ENCODE results near the gene DOCK6.
"Not testable (repeated sequence)": the region's sequence is repeated elsewhere in the genome, so short reads cannot be mapped to it uniquely, and the experiment has no call there.

DOCK6 gene

DNA sequence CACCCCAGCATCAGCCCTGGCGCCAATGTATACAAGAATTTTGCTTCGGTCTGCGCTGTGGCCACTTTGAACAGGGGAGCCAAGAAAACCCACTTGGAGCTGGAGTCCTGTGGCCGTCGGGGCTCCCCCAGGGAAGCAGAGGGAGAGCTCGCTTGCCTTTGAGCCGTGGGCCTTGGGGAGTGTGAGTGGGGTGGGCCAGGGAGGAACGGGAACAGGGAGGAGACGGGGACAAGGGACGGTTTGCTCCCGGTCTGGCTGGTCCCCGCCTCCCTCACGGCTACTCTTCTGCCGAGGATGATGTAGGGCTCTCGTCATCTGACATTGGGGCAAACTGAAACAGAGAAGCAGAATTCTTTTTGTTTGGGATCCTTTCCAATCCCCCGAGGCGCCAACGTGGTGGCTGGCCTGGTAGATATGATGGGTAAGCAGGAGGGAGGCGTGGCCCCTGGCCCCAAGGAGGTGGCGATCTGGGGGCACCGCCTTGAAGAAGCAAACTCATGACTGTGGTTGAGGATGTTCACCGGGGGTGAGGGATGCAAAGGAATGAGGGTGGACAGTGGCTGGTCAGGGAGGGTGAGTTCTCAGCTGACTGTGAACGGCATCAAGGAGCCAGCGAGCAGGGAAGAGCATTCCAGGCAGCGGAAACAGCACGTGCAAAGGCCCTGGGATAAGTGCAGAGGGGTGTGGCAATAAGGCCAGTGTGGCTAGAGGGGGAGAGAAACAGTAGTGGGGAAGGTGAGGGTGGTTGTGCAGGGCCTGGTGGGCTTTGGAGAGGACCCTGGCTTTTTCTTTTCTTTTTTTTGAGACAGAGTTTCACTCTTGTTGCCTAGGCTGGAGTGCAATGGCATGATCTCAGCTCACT, 95.8 kb downstream of the DOCK6 start:
- intact Hi-C loops (cut with micrococcal nuclease): no loop called here
- Mint-ChIP-seq H3K36me3 (ENCODE audit: low read depth) (no peaks in the 10 kb centered on the region), H3K9me3 (no peaks in the 10 kb centered on the region), H3K27ac (no peak overlapping the region), H3K27me3 (no peaks in the 10 kb centered on the region), H3K4me1 (ENCODE audit: low read depth) (no peaks in the 10 kb centered on the region), H3K4me3 (no peak overlapping the region)

DNA sequence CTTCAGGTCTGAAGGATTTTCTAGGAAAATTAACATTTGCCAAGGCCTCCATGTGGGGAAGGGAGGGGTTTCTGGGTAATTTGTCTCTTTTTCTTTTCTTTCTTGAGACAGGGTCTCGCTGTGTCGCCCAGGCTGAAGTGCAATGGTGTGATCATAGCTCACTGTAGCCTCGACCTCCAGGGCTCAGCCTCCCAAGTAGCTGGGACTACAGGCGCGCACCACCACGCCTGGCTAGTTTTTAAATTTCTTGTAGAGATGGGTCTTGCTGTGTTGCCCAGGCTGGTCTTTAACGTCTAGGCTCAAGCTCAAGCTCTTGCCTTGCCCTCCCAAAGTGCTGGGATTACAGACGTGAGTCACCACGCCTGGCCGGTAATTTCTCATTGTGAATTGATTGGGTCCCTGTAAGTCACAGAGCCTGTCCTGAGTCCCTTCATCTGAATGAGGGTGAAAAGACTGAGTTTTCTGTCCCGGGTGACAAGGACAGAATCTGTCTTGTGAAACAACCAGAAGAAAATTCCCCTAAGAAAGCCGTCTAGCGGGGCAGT, 96.8 kb downstream of the DOCK6 start:
- Mint-ChIP-seq H3K27ac (no peak overlapping the region), H3K4me1 (ENCODE audit: low read depth) (no peaks in the 10 kb centered on the region), H3K4me3 (no peak overlapping the region), H3K9me3 (no peaks in the 10 kb centered on the region), H3K27me3 (no peaks in the 10 kb centered on the region), H3K36me3 (ENCODE audit: low read depth) (no peaks in the 10 kb centered on the region)
- intact Hi-C loops (cut with micrococcal nuclease): no loop called here

DNA sequence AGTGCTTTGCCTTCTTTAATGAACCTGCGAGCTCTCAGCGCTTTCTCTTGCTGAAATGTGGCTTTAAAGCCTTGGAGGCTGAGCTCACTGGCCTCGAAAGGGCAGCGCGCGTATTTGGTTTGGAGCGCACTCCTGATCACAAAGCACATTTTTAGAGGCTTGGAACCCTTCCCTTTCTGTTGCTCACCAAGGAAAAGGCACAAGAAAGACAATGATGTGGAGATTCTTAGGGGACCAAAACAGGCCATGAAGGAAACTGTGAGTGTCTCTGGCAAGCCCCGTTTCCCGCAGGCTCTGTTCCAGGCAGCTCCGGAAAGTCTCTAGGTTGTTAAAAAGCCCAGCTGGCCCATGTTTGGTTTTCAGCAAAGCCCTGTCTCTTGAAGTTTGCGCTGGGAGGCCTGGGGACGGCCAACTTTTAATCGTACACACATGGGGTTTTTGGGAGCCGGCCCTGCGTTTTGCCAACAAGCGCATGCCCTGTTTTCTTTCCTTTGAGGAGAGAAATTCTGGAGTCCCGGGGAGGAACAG, 97.4 kb downstream of the DOCK6 start:
- no peaks in the 10 kb centered on the region for H3K4me1 Mint-ChIP-seq (ENCODE audit: low read depth)
- no peaks in the 10 kb centered on the region for H3K36me3 Mint-ChIP-seq (ENCODE audit: low read depth)
- no peaks in the 10 kb centered on the region for H3K9me3 Mint-ChIP-seq
- intact Hi-C loops (cut with micrococcal nuclease): no loop called here
- H3K27ac Mint-ChIP-seq: no peak overlapping the region
- H3K4me3 Mint-ChIP-seq: no peak overlapping the region
- no peaks in the 10 kb centered on the region for H3K27me3 Mint-ChIP-seq

DNA sequence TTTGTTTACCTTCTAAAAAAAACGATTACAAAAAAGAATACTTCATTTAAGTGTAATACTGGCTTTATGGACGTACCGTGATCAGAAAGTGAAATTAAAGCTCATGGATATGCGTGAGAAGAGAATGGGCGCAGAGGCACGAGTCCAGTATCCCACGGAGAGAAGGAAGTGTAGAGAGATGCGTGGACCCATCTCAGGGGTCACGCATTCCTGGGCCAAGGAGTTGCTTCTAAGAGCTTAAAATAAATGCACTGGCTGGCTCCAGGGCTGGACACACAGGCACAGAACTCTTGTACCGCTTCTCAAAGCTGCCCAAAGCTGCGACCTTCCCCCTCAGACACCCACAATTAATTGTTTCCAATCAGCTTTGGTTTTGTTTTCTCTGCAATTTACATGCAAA, 98.0 kb downstream of the DOCK6 start:
- H3K4me1 Mint-ChIP-seq (ENCODE audit: low read depth): peaks cover 4% of the 10 kb centered on the region
- no peak overlapping the region for H3K4me3 Mint-ChIP-seq
- no peaks in the 10 kb centered on the region for H3K27me3 Mint-ChIP-seq
- no peak overlapping the region for H3K27ac Mint-ChIP-seq
- no peaks in the 10 kb centered on the region for H3K9me3 Mint-ChIP-seq
- intact Hi-C loops (cut with micrococcal nuclease): no loop called here
- H3K36me3 Mint-ChIP-seq (ENCODE audit: low read depth): no peaks in the 10 kb centered on the region

DNA sequence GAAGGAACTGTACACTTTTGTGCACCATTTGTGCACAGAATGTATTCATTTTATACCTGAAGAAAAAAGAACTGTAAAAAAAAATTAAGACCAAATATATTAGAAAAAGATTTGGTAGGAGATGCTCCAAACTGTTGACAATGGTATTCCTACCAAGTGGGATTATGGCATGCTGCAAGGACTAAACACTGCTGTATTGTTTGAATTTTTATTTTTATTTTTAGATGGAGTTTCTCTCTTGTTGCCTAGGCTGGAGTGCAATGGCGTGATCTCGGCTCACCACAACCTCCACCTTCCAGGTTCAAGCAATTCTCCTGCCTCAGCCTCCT, 101.9 kb downstream of the DOCK6 start:
- not testable (repeated sequence) for H3K4me3 Mint-ChIP-seq; H3K9me3 Mint-ChIP-seq; H3K27ac Mint-ChIP-seq; H3K27me3 Mint-ChIP-seq; H3K36me3 Mint-ChIP-seq (ENCODE audit: low read depth)
- intact Hi-C loops (cut with micrococcal nuclease): loop anchor here (1.0 kb wide), 1 partner anchor 36 kb away; no protein-coding TSS in a partner anchor
- peaks cover 17% of the 10 kb centered on the region for H3K4me1 Mint-ChIP-seq (ENCODE audit: low read depth)

DNA sequence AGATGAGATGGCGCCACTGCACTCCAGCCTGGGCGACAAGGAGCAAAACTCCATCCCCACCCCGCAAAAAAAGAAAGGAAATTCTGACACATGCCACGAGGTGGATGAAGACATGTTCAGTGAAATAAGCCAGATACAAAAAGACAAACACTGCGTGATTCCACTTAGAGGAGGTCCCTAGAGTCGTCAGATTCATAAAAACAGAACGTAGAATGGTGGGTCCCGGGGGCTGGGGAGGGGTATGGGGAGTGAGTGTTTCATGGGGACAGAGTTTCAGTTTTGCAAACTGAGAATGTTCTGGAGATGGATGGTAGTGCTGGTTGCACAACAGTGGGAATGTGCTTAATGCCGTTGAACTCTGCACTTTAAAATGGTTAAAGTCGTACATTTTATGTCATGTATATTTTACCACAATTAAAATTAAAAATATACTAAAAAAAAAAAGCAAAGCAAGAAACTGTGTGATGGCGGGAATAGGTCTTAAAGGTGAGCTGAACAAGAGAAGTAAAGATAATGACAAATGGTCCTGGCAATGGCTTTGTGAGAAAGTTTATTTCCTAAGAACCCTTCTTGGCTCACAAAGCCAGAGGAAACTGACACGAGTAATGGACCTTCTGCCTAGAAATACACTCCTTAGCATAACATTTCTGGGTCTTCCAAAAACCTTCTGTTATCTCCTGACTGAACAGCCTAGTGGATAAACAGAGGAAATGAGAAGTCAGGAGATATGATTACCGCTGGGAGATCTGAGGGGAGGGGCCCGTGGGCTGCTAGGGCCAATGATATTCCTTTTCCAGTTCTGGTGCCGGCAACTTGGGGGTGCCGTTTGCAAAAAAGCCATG, 102.5 kb downstream of the DOCK6 start:
- Mint-ChIP-seq H3K9me3 (no peaks in the 10 kb centered on the region), H3K4me3 (no peak overlapping the region), H3K27me3 (no peaks in the 10 kb centered on the region), H3K27ac (no peak overlapping the region), H3K36me3 (ENCODE audit: low read depth) (no peaks in the 10 kb centered on the region), H3K4me1 (ENCODE audit: low read depth) (peaks cover 23% of the 10 kb centered on the region)
- intact Hi-C loops (cut with micrococcal nuclease): loop anchor here (1.0 kb wide), 1 partner anchor 36 kb away; no protein-coding TSS in a partner anchor

DNA sequence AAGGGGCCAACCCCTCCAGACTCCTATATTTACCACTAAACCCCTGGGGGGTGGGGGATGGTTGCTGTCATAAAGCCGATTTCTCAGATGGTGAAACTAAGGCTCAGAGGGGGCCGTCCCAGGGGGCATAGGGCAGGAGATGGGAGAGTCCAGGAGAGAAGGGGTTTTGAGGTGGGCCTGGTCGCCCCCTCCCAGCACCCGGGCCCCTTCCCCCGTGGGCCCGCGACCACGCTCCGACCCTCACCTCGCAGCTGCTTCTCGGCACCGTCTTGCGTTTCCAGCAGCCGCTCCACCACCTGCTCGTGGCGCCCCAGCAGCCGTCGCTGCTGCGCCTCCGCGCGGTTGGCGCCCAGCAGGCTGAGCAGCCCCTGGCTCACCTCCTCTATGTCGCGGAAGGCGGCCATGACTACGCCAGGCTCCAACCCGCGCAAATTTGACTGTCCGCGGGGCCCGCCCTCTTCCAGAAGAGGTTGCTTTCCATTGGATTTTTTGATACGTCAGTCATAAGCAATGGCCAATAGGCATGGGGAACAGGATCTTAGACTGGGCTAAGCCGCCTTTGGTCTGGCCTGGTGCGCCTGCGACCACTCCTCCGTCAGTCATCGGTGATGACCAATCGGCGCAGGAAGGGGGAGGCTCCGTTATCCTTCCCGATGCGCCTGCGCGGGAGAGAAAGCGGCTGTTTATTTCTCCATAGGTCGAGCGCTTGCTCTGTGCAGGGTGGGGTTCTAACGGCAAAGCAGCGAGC, 106.8 kb downstream of the DOCK6 start, which contains the start of gene SPC24:
Gene SPC24, minus strand, starts transcription at position 410 of the 748 bp plus-strand sequence. Its CDS starts 6 bp downstream, at position 404.
- no peaks in the 10 kb centered on the region for H3K27me3 Mint-ChIP-seq
- peak within 1 kb of the TSS; percentile 87 for H3K4me3 Mint-ChIP-seq
- H3K4me1 Mint-ChIP-seq (ENCODE audit: low read depth): peaks cover 36% of the 10 kb centered on the region
- no peaks in the 10 kb centered on the region for H3K9me3 Mint-ChIP-seq
- no peaks in the 10 kb centered on the region for H3K36me3 Mint-ChIP-seq (ENCODE audit: low read depth)
- peak within 1 kb of the TSS; percentile 76 for H3K27ac Mint-ChIP-seq
- intact Hi-C loops (cut with micrococcal nuclease): no loop called here

DNA sequence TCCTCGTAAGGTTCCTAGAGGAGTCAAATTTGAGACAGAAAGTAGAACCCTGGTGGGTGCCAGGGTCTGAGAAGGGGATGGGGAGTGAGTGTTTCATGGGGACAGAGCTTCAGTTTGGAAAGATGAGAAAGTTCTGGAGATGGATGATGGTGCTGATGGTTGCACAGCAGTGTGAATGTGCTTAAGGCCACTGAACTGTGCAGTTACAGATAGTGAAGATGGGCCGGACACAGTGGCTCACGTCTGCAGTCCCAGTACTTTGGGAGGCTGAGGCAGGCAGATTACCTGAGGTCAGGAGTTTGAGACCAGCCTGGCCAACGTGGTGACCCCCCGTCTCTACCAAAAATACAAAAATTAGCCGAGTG, 107.7 kb downstream of the DOCK6 start:
- H3K9me3 Mint-ChIP-seq: no peaks in the 10 kb centered on the region
- H3K4me1 Mint-ChIP-seq (ENCODE audit: low read depth): peaks cover 36% of the 10 kb centered on the region
- H3K27me3 Mint-ChIP-seq: no peaks in the 10 kb centered on the region
- no peaks in the 10 kb centered on the region for H3K36me3 Mint-ChIP-seq (ENCODE audit: low read depth)
- peak overlapping the region; percentile 87 for H3K4me3 Mint-ChIP-seq
- no peak overlapping the region for H3K27ac Mint-ChIP-seq
- intact Hi-C loops (cut with micrococcal nuclease): no loop called here

DNA sequence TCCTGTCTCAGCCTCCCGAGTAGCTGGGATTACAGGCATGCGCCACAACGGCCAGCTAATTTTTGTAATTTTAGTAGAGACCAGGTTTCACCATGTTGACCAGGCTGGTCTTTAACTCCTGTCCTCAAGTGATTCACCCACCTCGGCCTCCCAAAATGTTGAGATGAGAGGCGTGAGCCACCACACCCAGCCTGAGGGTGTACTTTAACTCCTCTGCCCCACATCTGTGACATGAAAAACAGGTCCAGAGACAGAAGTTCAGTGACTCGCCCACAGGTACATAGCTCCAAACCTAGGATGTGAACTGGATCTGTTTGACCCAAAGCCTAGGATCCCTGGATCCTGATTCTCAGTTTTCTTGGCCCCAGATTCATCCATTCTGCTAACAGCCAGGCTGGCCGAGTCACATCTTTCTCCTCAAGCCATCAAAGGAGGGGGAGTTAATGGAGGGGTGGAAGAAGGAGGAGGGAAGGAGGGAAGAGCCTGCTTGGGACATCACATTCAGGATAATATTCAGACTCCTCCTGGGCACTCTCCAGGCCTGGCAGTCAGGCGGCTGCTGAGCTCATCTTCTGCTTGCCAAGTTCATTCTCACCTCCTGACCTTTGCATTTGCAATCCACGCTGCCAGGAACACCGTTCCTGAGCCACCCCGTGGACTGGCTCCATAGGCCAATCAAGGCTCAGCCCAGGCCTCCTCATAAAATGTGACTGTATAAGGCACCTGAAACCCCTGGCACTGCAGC, 109.8 kb downstream of the DOCK6 start:
- Mint-ChIP-seq H3K9me3 (no peaks in the 10 kb centered on the region), H3K4me1 (ENCODE audit: low read depth) (peaks cover 21% of the 10 kb centered on the region), H3K4me3 (no peak overlapping the region), H3K27ac (peak overlapping the region; percentile 5), H3K36me3 (ENCODE audit: low read depth) (no peaks in the 10 kb centered on the region), H3K27me3 (no peaks in the 10 kb centered on the region)
- intact Hi-C loops (cut with micrococcal nuclease): no loop called here

DNA sequence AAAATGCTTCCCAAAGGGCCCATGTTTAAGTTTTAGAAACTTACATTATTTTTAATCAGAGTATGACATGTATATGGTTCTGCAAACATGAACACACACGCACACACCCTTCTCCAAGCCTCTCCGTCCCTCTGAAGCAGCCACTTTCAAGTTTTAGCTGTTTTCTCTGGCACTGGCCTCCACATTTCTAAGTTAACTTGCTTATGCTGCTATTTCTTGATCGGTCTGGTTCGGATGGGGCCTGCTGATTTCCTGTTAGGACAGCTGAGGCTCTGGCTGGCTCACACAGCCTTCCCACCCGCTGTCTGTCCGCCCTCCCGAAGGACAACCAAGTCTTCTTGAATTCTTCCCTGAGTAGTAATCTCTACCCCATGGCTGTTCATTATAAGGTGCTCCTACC, 111.1 kb downstream of the DOCK6 start:
- Mint-ChIP-seq H3K9me3 (no peaks in the 10 kb centered on the region), H3K4me3 (no peak overlapping the region), H3K36me3 (ENCODE audit: low read depth) (no peaks in the 10 kb centered on the region), H3K4me1 (ENCODE audit: low read depth) (peaks cover 21% of the 10 kb centered on the region), H3K27ac (no peak overlapping the region), H3K27me3 (no peaks in the 10 kb centered on the region)
- intact Hi-C loops (cut with micrococcal nuclease): no loop called here

Data from dendritic cell treated with granulocyte-macrophage colony-stimulating factor and Interleukin-4, amounts not matched to agents 40 ng/mL and 50 ng/mL, for 4 days (primary cell).